ENCODE results near the gene FBXO15.

FBXO15 gene, protein sequence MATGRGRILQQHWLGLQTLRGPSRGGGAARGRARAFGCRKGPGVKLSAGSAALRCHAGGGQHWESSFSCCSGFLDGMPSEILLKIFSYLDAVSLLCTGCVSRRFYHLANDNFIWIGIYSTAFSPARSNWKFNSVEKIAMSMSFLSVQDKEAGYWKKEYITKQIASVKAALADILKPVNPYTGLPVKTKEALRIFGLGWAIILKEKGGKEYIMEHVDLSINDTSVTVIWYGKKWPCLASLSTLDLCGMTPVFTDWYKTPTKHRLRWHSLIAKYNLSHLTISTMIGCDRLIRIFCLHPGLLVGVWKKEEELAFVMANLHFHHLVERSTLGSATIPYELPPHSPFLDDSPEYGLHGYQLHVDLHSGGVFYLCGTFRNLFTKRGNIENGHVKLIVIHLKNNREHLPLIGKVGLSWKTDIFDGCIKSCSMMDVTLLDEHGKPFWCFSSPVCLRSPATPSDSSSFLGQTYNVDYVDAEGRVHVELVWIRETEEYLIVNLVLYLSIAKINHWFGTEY

DNA sequence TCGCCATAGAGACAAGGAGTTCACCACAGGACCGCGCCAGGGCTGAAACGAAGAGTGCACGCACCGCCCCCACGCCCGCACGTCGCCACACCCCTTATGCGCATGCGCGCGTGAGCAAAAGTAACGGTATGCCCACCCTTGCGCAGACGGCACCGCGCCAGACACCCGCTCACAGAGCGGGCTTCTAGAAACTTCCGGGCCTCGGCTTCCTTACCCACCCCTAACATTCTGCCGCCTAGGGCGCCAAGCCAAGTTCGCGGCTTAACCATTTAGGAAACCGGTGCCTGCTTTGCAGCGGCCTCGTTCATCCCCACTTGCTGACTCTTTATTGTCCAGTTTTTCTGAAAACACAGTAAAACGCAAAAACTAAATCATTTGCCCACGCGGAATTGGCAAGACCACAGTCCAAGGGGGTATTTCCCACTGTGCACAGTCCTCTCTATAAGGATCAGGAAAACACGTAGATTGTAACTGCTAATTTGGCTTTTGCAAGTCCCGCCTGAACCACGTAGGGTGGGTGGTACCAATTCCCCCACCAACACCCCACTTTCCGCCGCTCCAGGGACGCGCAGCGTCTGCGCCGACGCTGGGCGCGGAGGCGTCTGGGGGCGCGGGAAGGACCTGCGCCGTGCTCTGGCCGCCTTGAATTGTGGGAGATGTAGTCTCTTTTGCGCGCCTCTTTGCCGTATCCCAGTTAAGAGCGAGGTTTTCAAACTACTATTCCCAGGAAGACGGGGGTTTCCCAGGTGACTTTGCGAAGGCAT lies at the start of gene FBXO15, which contains the start of gene TIMM21:
TSS of gene FBXO15 (minus strand) at position 56 of the 764 bp plus-strand sequence. CDS start at position 7, 49 bp downstream.
TSS of gene TIMM21 (plus strand) at position 745 of the 764 bp plus-strand sequence. CDS start 286 bp downstream, outside the sequence.
- peak; percentile 91 for DNase-seq (ENCODE audit: low spot score)

DNA sequence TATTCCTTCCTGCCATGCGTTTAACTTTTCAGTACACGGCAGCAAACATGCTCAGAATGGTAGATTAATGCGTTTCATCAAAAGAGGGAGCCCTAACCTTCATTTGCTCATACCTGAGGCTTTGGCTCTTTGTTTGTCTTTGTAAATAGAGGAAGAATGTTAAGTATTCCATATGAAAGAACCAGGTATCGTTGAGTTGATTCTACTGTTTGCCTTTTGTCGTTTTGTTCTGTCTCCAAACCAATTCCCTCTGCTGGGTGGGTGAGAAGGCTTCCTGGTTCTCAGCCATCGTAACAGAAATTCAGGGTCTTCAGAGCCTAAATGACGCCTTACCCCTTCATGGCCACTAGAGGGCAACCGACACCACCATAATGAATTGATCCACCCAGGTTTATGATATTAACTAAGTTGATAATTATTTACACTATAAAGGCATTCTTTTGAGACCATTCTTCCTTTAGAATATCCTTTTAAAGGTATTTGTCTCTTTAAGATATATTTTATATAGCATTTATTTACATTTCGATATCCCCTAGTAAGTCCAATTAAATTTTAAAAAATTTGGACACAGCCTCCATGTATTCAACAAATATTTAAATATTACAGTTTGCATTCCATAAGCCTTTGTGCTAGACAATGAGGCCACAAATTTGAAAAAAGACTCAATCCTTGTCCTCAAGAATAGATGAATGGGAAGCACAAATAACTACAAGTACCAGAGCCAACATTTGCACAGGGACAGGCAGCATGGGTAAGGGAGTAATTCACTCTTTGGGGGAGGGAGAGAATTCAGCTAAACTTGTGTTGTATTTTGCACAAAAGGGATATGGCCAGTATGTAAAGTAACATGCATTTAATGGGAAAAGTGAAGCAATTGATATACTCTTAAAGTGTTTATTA lies 48.8 kb upstream of the FBXO15 start:
- peak; percentile 84 for DNase-seq (ENCODE audit: low spot score)

- no peak for DNase-seq (ENCODE audit: low spot score)
Observed at GRCh38 chr18:74194691-74195090, 47.1 kb upstream of the FBXO15 start.

GRCh38 chr18:74191577-74191976 lies 43.9 kb upstream of the FBXO15 start:
- DNase-seq (ENCODE audit: low spot score) = no peak

- no peak for DNase-seq (ENCODE audit: low spot score)
Observed at GRCh38 chr18:74190086-74190485, 42.5 kb upstream of the FBXO15 start.

- DNase-seq (ENCODE audit: low spot score) = no peak
Observed at GRCh38 chr18:74186661-74187060, 39.0 kb upstream of the FBXO15 start.

DNA sequence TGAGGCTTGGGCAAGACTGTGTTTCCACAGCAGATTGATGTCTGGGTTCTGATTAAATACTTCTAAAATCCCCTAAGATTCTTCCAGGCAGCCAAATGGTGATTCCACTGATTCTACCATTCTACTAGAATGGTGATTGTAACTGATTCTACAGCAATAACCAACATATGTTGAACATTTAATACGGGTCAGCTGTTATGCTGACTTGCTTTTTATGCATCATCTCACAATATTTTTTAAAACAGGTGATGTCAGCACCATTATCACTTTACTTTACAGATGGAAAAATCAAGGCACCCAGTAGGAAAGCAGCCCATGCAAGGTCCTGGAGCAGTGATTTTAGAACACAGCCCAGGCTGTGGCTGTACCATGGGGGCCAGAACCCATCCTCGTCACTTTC lies 38.2 kb upstream of the FBXO15 start:
- no peak for DNase-seq (ENCODE audit: low spot score)

- no peak for DNase-seq (ENCODE audit: low spot score)
Observed at GRCh38 chr18:74184875-74185274, 37.2 kb upstream of the FBXO15 start.

DNA sequence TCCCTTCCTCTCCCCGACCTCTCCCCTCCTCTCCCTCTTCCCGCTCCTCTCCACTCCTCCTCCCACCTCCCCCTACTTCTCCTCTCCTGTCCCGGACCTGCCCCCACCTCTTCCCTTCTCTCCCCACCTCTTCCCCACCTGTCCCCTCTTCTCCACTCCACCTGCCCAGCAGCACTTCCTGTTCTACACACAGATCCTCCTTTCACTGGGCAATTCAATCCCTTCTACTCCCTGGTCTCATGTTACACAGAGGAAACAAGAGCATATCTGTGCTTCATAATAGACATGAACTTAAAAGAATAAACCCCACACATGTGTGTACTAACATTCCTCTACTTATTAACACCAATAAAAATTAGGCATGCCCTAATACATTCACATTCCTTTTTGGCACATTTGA lies 35.5 kb upstream of the FBXO15 start:
- DNase-seq (ENCODE audit: low spot score) = no peak

- DNase-seq (ENCODE audit: low spot score) = no peak
Observed at GRCh38 chr18:74182335-74182734, 34.7 kb upstream of the FBXO15 start.

GRCh38 chr18:74179623-74180199 lies 32.1 kb upstream of the FBXO15 start:
- DNase-seq (ENCODE audit: low spot score) = no peak

DNA sequence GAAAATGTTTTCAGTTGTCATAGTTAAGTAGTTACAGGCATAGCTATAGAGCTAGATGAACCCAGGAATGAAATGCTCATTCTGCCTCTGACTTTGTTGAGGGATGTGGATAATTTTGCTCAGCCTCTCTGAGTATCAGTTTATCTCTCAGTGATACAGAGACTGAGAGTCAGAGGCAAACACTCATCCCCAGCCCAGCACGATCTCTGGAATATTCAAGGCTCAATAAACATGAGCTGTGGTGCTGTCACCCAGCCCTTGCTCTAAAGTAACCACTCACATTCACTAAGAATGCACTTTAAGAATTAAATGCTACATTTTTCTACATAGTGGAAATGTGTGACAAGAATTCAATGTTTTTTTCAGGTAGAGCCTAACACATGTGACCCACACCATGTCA lies 31.2 kb upstream of the FBXO15 start:
- DNase-seq (ENCODE audit: low spot score) = no peak

DNA sequence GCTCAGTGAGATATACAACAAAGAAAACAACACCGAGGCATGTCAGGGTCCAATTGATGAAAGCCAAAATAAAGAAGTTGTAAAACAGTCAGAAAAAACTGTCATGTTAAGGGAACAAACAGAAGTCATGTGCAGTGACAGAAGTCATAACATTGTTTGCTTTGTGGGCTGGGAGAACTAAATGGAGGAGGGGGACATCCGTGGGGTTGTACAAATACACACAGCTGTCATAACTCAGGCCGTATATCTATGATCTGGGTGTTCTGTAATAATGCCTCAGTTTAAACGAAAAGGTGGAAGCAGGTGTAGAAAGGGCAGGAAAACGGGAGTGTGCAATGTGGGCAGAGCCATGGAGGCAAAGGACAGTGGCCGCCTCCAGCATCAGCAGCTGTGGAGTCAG lies 28.0 kb upstream of the FBXO15 start:
- no peak for DNase-seq (ENCODE audit: low spot score)

GRCh38 chr18:74173434-74173750 lies 25.8 kb upstream of the FBXO15 start:
- no peak for DNase-seq (ENCODE audit: low spot score)

GRCh38 chr18:74172697-74173433 lies 25.2 kb upstream of the FBXO15 start:
- DNase-seq (ENCODE audit: low spot score) = no peak

GRCh38 chr18:74171910-74172606 lies 24.4 kb upstream of the FBXO15 start:
- no peak for DNase-seq (ENCODE audit: low spot score)

DNA sequence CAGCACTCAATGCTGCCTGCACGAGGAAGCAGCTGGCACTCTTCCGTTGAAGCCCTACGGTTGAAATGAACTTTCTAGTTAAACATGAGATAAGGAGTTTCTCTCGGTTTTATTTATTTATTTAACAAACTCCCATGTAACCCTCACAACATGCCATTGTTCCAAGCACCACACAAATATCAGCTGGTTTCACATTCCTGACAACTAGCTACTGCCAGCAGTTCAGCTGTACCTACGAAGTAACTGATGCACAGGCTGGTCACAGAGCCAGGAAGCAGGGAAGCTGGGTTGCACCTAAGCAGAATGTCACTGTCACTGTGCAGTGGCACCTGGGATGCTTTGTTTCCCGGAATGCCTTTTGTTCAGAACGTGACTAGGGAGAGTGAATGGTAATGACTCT lies 18.8 kb upstream of the FBXO15 start:
- DNase-seq (ENCODE audit: low spot score) = no peak

DNA sequence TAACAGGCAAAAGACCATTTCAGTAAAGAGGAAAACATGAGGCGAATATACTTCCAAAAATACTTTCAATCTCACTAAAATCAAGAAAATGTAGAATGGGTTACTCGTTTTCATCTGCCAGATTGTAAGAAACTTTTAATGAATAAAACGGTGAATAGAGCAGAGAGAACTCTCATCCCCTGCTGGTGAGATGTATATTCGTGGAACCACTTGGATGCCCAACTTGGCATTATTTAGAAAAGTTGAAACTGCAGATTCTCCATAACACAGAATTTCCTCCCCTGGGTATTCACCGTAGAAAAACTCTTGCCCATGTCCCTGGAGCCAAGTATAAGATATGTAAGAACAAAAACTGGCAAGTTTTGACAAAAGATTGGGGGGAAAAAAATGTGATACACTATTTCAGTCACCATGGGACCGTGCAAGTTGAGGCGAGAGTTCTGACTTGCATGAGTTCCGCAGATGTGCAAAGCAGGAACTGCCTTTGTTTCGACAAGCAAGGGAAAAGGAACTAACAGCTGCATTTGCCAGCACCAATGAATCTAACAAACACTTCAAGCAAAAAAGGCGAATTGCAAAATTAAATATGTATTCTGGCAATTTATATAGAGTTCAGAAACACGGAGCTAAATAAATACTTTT lies 15.5 kb upstream of the FBXO15 start:
- DNase-seq (ENCODE audit: low spot score) = peak; percentile 17

- DNase-seq (ENCODE audit: low spot score) = no peak
Observed at GRCh38 chr18:74155276-74155675, 7.6 kb upstream of the FBXO15 start.

- no peak for DNase-seq (ENCODE audit: low spot score)
Observed at GRCh38 chr18:74154716-74155115, 7.1 kb upstream of the FBXO15 start.

All from germinal center (tissue), 1 donor.